Activated CD4-positive, alpha-beta T cell treated with anti-CD3 and anti-CD28 coated beads, Interleukin-2, amount 50 U/mL, for 1 hour (primary cell): Measurements from ENCODE around the gene CHCHD10.
"Not testable (repeated sequence)": the region's sequence is repeated elsewhere in the genome, so short reads cannot be mapped to it uniquely, and the experiment has no call there.

Source experiments
- DNase-seq: peaks from one replicate; pipeline ENCODE4 v3.0.0-alpha.2; 2020

CHCHD10 gene

GRCh38 chr22:23744485-23744884 is 23.3 kb downstream of the CHCHD10 start:
- no peak for DNase-seq

GRCh38 chr22:23744001-23744400 is 23.8 kb downstream of the CHCHD10 start:
- DNase-seq, result no peak

GRCh38 chr22:23743303-23743705 is 24.5 kb downstream of the CHCHD10 start:
- no peak for DNase-seq

- DNase-seq, result no peak
Observed at GRCh38 chr22:23742505-23743264, 25.1 kb downstream of the CHCHD10 start.

- DNase-seq, result no peak
Observed at GRCh38 chr22:23737696-23738095, 30.1 kb downstream of the CHCHD10 start.

GRCh38 chr22:23728108-23728507 is 39.7 kb downstream of the CHCHD10 start:
- DNase-seq, result not testable (repeated sequence)

- no peak for DNase-seq
Observed at GRCh38 chr22:23722724-23723123, 45.0 kb downstream of the CHCHD10 start.

- no peak for DNase-seq
Observed at GRCh38 chr22:23722160-23722559, 45.6 kb downstream of the CHCHD10 start.

GRCh38 chr22:23720855-23721254 is 46.9 kb downstream of the CHCHD10 start:
- DNase-seq, result no peak

- DNase-seq, result no peak
Observed at GRCh38 chr22:23718371-23719165, 49.2 kb downstream of the CHCHD10 start.

GRCh38 chr22:23716811-23717801 is 50.7 kb downstream of the CHCHD10 start:
- peak; percentile 78 for DNase-seq
